Heart left ventricle (tissue), 13 donors: Measurements from ENCODE around the gene S100A7.

Experiments used
- CTCF ChIP-seq, 12 donors: fragments of 200-600 bp; sonication (generic) in 4 of 12; IDR thresholded peaks; one replicate each; pipeline versions ENCODE4 v1.5.0 to v1.8.0; 2018 to 2022; ENCODE audit warnings: antibody characterized with exemption in 12 of 12, mild to moderate bottlenecking in 5 of 12
- POLR2A ChIP-seq, 2 donors: fragments of 450-650 bp; IDR thresholded peaks; one replicate each; pipeline ENCODE4 v1.6.1; 2017; ENCODE audit warnings: antibody characterized with exemption in 2 of 2, mild to moderate bottlenecking in 2 of 2, moderate library complexity in 2 of 2
- donor health status: ischemic (EF 13 %, LVEDD 7.1; RV severe dilation, severe dysfunction).
- donor health status: DM: no; HTN: yes; CAD: no.
- donor health status: DM: no; HTN: no; CAD: no.
- donor health status: ischemic (EF 25% LVEDD 6.9; RV normal size, moderate dysfunction).
- donor health status: ischemic (EF 25% LVEDD 5.7; RV mildly dilated, moderate dysfunction).
- donor health status: ischemic (EF 35%, LVEDD 5.7; RV mildly dilated, moderate dysfunction).
- donor health status: nonischemic (EF 11% LVEDD 7.7; RV severe dilation, severe dysfunction).
- donor health status: DM: yes; HTN: yes; CAD: no.
- donor health status: PGD.
- donor health status: ischemic (EF 29% LVEDD 5.4; RV normal size, mild dysfunction).
- donor health status: nonischemic (EF 23%, LVEDD 6.1; RV moderate dilation, normal function).

GRCh38 chr1:153490272-153491051, 30.0 kb upstream of the S100A7 start:
- TF ChIP-seq CTCF (IDR thresholded peaks at IDR 0.05) (no peak), POLR2A (IDR thresholded peaks at IDR 0.05) (no peak)
